Smooth muscle cell (in vitro differentiated cells): ENCODE measurements around the gene MLN. TPM values are rescaled to one million over a fixed set of nuclear protein-coding genes. Genes with fewer than 3 reads are reported as not detected.

ENCODE experiments used
- DNase-seq: peaks from one replicate; lab custom pipeline; 2025; ENCODE audit not compliant: unreplicated experiment; lab: John Stamatoyannopoulos, UW
- H2AFZ ChIP-seq: fragments of 200-600 bp; sonication (generic); 2 replicates; pipeline ENCODE4 v1.6.0; 2016; ENCODE audit warnings: antibody characterized with exemption, low read depth, mild to moderate bottlenecking
- H3F3A ChIP-seq: fragments of 200-600 bp; sonication (generic); 2 replicates; pipeline ENCODE4 v1.6.0; 2017; ENCODE audit warnings: antibody characterized with exemption, low read depth
- H3K27ac ChIP-seq: fragments of 200-600 bp; sonication (generic); 2 replicates; pipeline ENCODE4 v1.5.1; 2016; ENCODE audit warnings: low read depth, mild to moderate bottlenecking
- H3K27me3 ChIP-seq: fragments of 200-600 bp; sonication (generic); 2 replicates; pipeline ENCODE4 v1.6.1; 2016; ENCODE audit warnings: low read depth, mild to moderate bottlenecking
- H3K36me3 ChIP-seq: fragments of 200-600 bp; sonication (generic); 2 replicates; pipeline ENCODE4 v1.5.1; 2016; ENCODE audit warnings: low read depth
- H3K4me1 ChIP-seq: fragments of 200-600 bp; sonication (generic); 2 replicates; pipeline ENCODE4 v1.5.1; 2016; ENCODE audit warnings: low read depth
- H3K4me2 ChIP-seq: fragments of 200-600 bp; sonication (generic); 2 replicates; pipeline ENCODE4 v1.6.0; 2016; ENCODE audit warnings: mild to moderate bottlenecking
- H3K4me3 ChIP-seq: fragments of 200-600 bp; sonication (generic); 2 replicates; pipeline ENCODE4 v1.5.1; 2016; ENCODE audit warnings: mild to moderate bottlenecking
- H3K79me2 ChIP-seq: fragments of 200-600 bp; sonication (generic); 2 replicates; pipeline ENCODE4 v1.6.0; 2016; ENCODE audit warnings: low read depth, mild to moderate bottlenecking
- H3K9ac ChIP-seq: fragments of 200-600 bp; sonication (generic); 2 replicates; pipeline ENCODE4 v1.6.0; 2016; ENCODE audit warnings: low read depth
- H3K9me3 ChIP-seq: fragments of 200-600 bp; sonication (generic); replicated peaks from 2 replicates; pipeline ENCODE4 v1.5.1; 2016; ENCODE audit warnings: low read depth
- H4K20me1 ChIP-seq: fragments of 200-600 bp; sonication (generic); 2 replicates; pipeline ENCODE4 v1.6.0; 2016; ENCODE audit warnings: low read depth
- CTCF ChIP-seq: fragments of 200-600 bp; sonication (generic); IDR thresholded peaks from 2 replicates; pipeline ENCODE4 v1.5.1; 2017; ENCODE audit warnings: borderline replicate concordance, mild to moderate bottlenecking, antibody characterized with exemption; ENCODE audit not compliant: insufficient read depth, poor library complexity, severe bottlenecking
- WGBS: methylation state at CpG from one replicate; pipeline ENCODE4 v1.1.7; 2016; ENCODE audit warnings: low lambda C conversion rate; 5-methylcytosine and 5-hydroxymethylcytosine counted together
- polyA plus RNA-seq: library from polyadenylated mRNA; unstranded; fragments of >200 nt; fragmentation: Nextera tagmentation; extraction: Ambion mirVana; gene quantifications from 2 replicates; pipeline ENCODE4 v1.2.1, GENCODE V29; 2016
- total RNA-seq: library from RNA; depleted of rRNA; stranded (reverse); fragments of >200 nt; gene quantifications from 2 replicates; pipeline ENCODE4 v1.2.3, GENCODE V29; 2014

MLN gene
- total and polyA plus RNA-seq, 2 experiments from 2014 or later = not detected

- DNase-seq = no peak
- Histone ChIP-seq H3K36me3 (no peaks in the 10 kb centered on the region), H3F3A (no peaks in the 10 kb centered on the region), H3K9me3 (no peaks in the 10 kb centered on the region), H3K4me2 (no peak overlapping the region), H4K20me1 (no peaks in the 10 kb centered on the region), H3K9ac (no peak overlapping the region), H3K79me2 (no peaks in the 10 kb centered on the region), H3K27me3 (peaks cover 16% of the 10 kb centered on the region), H2AFZ (no peak overlapping the region), H3K4me3 (no peak overlapping the region), H3K4me1 (peaks cover 16% of the 10 kb centered on the region), H3K27ac (no peak overlapping the region)
- 71% methylated on average over 1 of the region's 1 CpG for WGBS
- no peak for TF ChIP-seq CTCF
These were observed 12.1 kb upstream of the MLN start for GRCh38 chr6:33815854-33816253.

GRCh38 chr6:33813990-33814985 is 10.5 kb upstream of the MLN start:
- Histone ChIP-seq H3K4me1 (peaks cover 18% of the 10 kb centered on the region), H2AFZ (no peak overlapping the region), H4K20me1 (no peaks in the 10 kb centered on the region), H3K9me3 (no peaks in the 10 kb centered on the region), H3F3A (no peaks in the 10 kb centered on the region), H3K27me3 (peaks cover 18% of the 10 kb centered on the region), H3K4me3 (no peak overlapping the region), H3K9ac (no peak overlapping the region), H3K79me2 (no peaks in the 10 kb centered on the region), H3K36me3 (no peaks in the 10 kb centered on the region), H3K4me2 (no peak overlapping the region), H3K27ac (no peak overlapping the region)
- no peak for TF ChIP-seq CTCF
- no peak for DNase-seq
- WGBS = 72% methylated on average over 18 of the region's 19 CpGs

- 72% methylated on average over 15 of the region's 16 CpGs for WGBS
These were observed 9.6 kb upstream of the MLN start for GRCh38 chr6:33813246-33813904.

More at GRCh38 chr6:33813246-33813904, 9.6 kb upstream of the MLN start:
- Histone ChIP-seq H3K4me2 (no peak overlapping the region), H3K79me2 (no peaks in the 10 kb centered on the region), H3K9me3 (no peaks in the 10 kb centered on the region), H3K36me3 (no peaks in the 10 kb centered on the region), H4K20me1 (no peaks in the 10 kb centered on the region), H3K4me3 (no peak overlapping the region), H3F3A (no peaks in the 10 kb centered on the region), H2AFZ (no peak overlapping the region), H3K9ac (no peak overlapping the region), H3K27ac (no peak overlapping the region), H3K4me1 (peaks cover 18% of the 10 kb centered on the region), H3K27me3 (peaks cover 18% of the 10 kb centered on the region)
- no peak for TF ChIP-seq CTCF
- DNase-seq = no peak
